ENCODE data around the gene SYNE1. TPM values are rescaled to one million over a fixed set of nuclear protein-coding genes. Genes with fewer than 3 reads are reported as not detected.

SYNE1 gene
- total RNA-seq, 1 experiment from 2014 or later, result 3.0 TPM

GRCh38 chr6:152184917-152185574 is 452.1 kb downstream of the SYNE1 start:
- H3T11ph ChIP-seq (ENCODE audit: low read length), result no peak overlapping the region
- Mint-ChIP-seq H3K27ac (no peak overlapping the region), H3K4me1 (no peaks in the 10 kb centered on the region), H3K36me3 (ENCODE audit: insufficient read depth in 1 of 3, low read depth in 3 of 3) (no peaks in the 10 kb centered on the region), H3K4me3 (no peak overlapping the region), H3K9me3 (no peaks in the 10 kb centered on the region), H3K27me3 (ENCODE audit: low read depth) (no peaks in the 10 kb centered on the region)
- no peak overlapping the region for H3K56ac ChIP-seq (ENCODE audit: insufficient read length, low read depth, low read length)
- H3K23ac ChIP-seq (ENCODE audit: insufficient read length, low read depth, low read length), result no peak overlapping the region
- H2BK120ac ChIP-seq (ENCODE audit: low read depth, low read length, poor library complexity, severe bottlenecking), result no peak overlapping the region
- no CpG with 5 or more reads among the region's 6 CpGs for WGBS (ENCODE audit: extremely low coverage, insufficient read length, low lambda C conversion rate)
- H3K4ac ChIP-seq (ENCODE audit: low read depth, low read length), result no peak overlapping the region
- H3K4me1 ChIP-seq (ENCODE audit: insufficient read depth, low read length), result no peaks in the 10 kb centered on the region
- H3K9ac ChIP-seq (ENCODE audit: extremely low read depth, insufficient read length, low read length), result no peak overlapping the region
- no peak for TF ChIP-seq CTCF (conservative IDR thresholded peaks at IDR 0.05)
- H3K23me2 ChIP-seq (ENCODE audit: insufficient read length, low read depth, low read length, poor library complexity, severe bottlenecking), result no peaks in the 10 kb centered on the region
- H3K79me1 ChIP-seq (ENCODE audit: insufficient read depth, low read depth, low read length, poor library complexity, severe bottlenecking), result no peaks in the 10 kb centered on the region
- no peak overlapping the region for H3K4me2 ChIP-seq (ENCODE audit: insufficient read depth, insufficient read length, low read length)
- DNase-seq, result no peak
- no peak overlapping the region for H3K27ac ChIP-seq (ENCODE audit: insufficient read length, low read depth, low read length)
- no peak overlapping the region for H2BK15ac ChIP-seq (ENCODE audit: low read depth, low read length)
- H4K20me1 ChIP-seq (ENCODE audit: control insufficient read depth, insufficient read depth, insufficient read length), result no peaks in the 10 kb centered on the region
- H3K14ac ChIP-seq (ENCODE audit: insufficient read depth, low read length), result no peak overlapping the region
- H2BK12ac ChIP-seq (ENCODE audit: insufficient read length, low read depth, low read length), result no peak overlapping the region
- H4K91ac ChIP-seq (ENCODE audit: insufficient read length, low read depth, low read length), result no peak overlapping the region
- H2BK5ac ChIP-seq (ENCODE audit: insufficient read length, low read length), result no peak overlapping the region
- no peak overlapping the region for H2AFZ ChIP-seq (ENCODE audit: low read length)
- H4K5ac ChIP-seq (ENCODE audit: insufficient read length, low read depth, low read length), result no peak overlapping the region
- no peaks in the 10 kb centered on the region for H3K27me3 ChIP-seq (ENCODE audit: insufficient read depth, low read length)
- no peak overlapping the region for H2BK20ac ChIP-seq (ENCODE audit: low read depth, low read length, poor library complexity, severe bottlenecking)
- no peak overlapping the region for H2AK5ac ChIP-seq (ENCODE audit: insufficient read length, low read length)
- H3K79me2 ChIP-seq (ENCODE audit: insufficient read depth, low read length), result no peaks in the 10 kb centered on the region
- H3K18ac ChIP-seq (ENCODE audit: insufficient read length, low read depth, low read length), result no peak overlapping the region
- no peak overlapping the region for H4K8ac ChIP-seq (replicated peaks; ENCODE audit: insufficient read length, low read depth, low read length)
- no peaks in the 10 kb centered on the region for H3K9me3 ChIP-seq (ENCODE audit: control insufficient read depth, low read depth, low read length)
